Bronchial epithelial cell (primary cell): Measurements from ENCODE around the gene MYLIP. TPM values are rescaled to one million over a fixed set of nuclear protein-coding genes. Genes with fewer than 3 reads are reported as not detected.

Experiments
- DNase-seq: peaks from one replicate; pipeline ENCODE4 v3.0.0-alpha.2; 2010; ENCODE audit warnings: low read depth
- FAIRE-seq: peaks from 2 replicates; lab custom pipeline; 2011; peaks lifted over from hg19 to GRCh38; lab: Jason Lieb, UNC
- H3K27me3 ChIP-seq: 2 replicates; pipeline ENCODE4 v1.5.1; 2011; ENCODE audit warnings: low read length; ENCODE audit not compliant: control insufficient read depth, insufficient read depth
- H3K36me3 ChIP-seq: 2 replicates; pipeline ENCODE4 v1.5.1; 2011; ENCODE audit warnings: low read length; ENCODE audit not compliant: control insufficient read depth, insufficient read depth
- H3K4me3 ChIP-seq: 2 replicates; pipeline ENCODE4 v1.5.1; 2011; ENCODE audit warnings: mild to moderate bottlenecking, low read depth, low read length, control low read depth
- CTCF ChIP-seq: IDR thresholded peaks from 2 replicates; pipeline ENCODE4 v1.5.1; 2011; ENCODE audit warnings: mild to moderate bottlenecking, moderate library complexity, low read length, control low read depth, inconsistent platforms; ENCODE audit not compliant: insufficient read depth, severe bottlenecking
- total RNA-seq: library from RNA; depleted of rRNA; stranded (reverse); fragments of >200 nt; gene quantifications from 2 replicates; pipeline ENCODE4 v1.2.1, GENCODE V29; 2014

MYLIP gene
- 8.2 and 9.7 TPM in 2 replicates for total RNA-seq

GRCh38 chr6:16128759-16129622 lies at the start of gene MYLIP:
Gene MYLIP (plus strand): TSS chr6:16129086. CDS start chr6:16129323, 237 bp downstream.
- H3K36me3 ChIP-seq = no peaks in the 10 kb centered on the region
- peak; percentile 73 for TF ChIP-seq CTCF
- DNase-seq = peak; percentile 67
- FAIRE-seq = no peak
- H3K4me3 ChIP-seq = peak within 1 kb of the TSS; percentile 73
- H3K27me3 ChIP-seq = peaks cover 4% of the 10 kb centered on the region

DNA sequence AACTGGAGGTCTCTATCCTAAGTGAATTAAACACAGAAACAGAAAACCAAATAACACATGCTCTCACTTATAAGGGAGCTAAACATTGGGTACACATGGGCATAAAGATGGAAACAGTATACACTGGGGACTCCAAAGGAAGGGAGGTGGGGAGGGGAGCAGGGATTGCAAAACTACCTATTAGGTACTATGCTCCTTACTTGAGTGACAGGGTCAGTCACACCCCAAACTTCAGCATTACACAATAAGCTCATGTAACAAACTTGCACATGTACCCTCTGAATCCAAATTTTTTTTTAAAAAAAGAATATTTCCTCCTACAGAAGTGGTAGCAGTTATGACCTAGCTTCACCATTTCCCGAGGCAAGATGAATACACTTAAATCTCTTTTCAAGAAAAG lies 49.5 kb upstream of the MYLIP start:
- H3K27me3 ChIP-seq = peaks cover 6% of the 10 kb centered on the region
- DNase-seq (no peak), FAIRE-seq (no peak)
- H3K4me3 ChIP-seq = no peak overlapping the region
- H3K36me3 ChIP-seq = no peaks in the 10 kb centered on the region
- TF ChIP-seq CTCF = no peak

DNA sequence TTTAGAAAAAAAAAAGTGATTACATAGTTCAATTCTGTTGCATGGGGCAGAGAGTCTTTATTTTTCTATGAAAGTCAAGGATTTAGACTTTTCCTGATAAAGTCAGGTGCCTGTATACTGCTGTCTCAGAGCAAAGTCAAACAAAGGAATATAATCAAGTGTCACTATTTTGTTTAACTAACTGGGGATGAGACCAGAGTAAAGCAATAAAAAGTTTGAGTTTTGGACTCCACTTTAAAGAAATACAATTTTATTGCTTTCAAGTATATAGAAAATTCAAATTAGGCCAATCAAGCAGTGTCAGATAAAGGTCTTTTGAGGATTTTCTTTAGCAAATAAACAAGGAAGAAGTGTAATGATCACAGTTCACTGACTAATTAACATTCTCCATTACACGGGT lies 48.7 kb upstream of the MYLIP start:
- Histone ChIP-seq H3K27me3 (peaks cover 6% of the 10 kb centered on the region), H3K36me3 (no peaks in the 10 kb centered on the region), H3K4me3 (no peak overlapping the region)
- TF ChIP-seq CTCF = no peak
- FAIRE-seq = no peak
- DNase-seq = no peak

GRCh38 chr6:16081326-16081725 lies 47.6 kb upstream of the MYLIP start:
- DNase-seq (no peak), FAIRE-seq (no peak)
- Histone ChIP-seq H3K4me3 (no peak overlapping the region), H3K27me3 (peaks cover 6% of the 10 kb centered on the region), H3K36me3 (no peaks in the 10 kb centered on the region)
- TF ChIP-seq CTCF = no peak

DNA sequence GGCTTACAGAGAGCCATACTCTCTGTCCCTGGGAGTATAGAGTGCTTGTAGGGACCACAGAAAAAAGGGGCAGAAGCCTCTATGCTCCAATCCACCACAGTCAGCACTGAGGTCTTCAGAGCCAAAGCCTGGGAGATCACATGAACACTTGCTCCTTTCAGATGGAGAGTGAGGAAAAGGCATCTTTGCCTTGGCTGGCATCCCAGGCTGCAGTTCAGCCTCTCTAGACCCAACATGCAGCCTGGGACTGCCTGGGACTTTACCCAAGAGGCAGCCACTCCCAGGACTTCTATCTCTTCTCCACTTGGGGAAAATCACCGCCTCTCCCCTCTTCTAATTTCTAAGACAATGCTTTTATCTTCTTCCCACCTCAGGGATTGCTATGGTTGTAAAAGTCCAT lies 46.5 kb upstream of the MYLIP start:
- Histone ChIP-seq H3K27me3 (peaks cover 6% of the 10 kb centered on the region), H3K36me3 (no peaks in the 10 kb centered on the region), H3K4me3 (no peak overlapping the region)
- no peak for TF ChIP-seq CTCF
- FAIRE-seq (no peak), DNase-seq (no peak)

DNA sequence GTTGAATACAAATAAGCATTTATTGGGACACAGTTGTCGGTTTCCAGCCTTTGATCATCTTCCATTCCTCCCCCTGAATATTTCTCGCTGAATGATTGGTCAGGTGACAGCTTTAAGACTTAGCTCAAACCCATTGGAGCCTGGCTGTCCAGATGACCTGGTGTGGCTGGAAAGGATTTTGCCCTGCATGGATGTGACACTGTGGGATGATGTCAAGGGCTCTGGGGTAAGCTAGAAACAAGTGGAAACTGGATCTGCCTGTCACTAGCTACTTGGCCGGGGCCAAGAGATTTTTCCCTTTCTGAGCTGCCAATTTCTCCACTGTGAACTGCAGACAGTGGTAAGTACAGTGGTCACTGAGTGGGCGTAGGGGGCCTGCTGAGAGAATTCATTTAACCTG lies 41.9 kb upstream of the MYLIP start:
- Histone ChIP-seq H3K4me3 (no peak overlapping the region), H3K36me3 (no peaks in the 10 kb centered on the region), H3K27me3 (peaks cover 5% of the 10 kb centered on the region)
- DNase-seq = no peak
- TF ChIP-seq CTCF = no peak
- FAIRE-seq = no peak
